Nucleus accumbens (tissue), 56 donors: ENCODE measurements around the gene ARL16.

ENCODE experiments used
- DNase-seq, 56 donors: peaks; one replicate each; lab custom pipeline; 2025; lab: John Stamatoyannopoulos, UW

ARL16 gene

DNA sequence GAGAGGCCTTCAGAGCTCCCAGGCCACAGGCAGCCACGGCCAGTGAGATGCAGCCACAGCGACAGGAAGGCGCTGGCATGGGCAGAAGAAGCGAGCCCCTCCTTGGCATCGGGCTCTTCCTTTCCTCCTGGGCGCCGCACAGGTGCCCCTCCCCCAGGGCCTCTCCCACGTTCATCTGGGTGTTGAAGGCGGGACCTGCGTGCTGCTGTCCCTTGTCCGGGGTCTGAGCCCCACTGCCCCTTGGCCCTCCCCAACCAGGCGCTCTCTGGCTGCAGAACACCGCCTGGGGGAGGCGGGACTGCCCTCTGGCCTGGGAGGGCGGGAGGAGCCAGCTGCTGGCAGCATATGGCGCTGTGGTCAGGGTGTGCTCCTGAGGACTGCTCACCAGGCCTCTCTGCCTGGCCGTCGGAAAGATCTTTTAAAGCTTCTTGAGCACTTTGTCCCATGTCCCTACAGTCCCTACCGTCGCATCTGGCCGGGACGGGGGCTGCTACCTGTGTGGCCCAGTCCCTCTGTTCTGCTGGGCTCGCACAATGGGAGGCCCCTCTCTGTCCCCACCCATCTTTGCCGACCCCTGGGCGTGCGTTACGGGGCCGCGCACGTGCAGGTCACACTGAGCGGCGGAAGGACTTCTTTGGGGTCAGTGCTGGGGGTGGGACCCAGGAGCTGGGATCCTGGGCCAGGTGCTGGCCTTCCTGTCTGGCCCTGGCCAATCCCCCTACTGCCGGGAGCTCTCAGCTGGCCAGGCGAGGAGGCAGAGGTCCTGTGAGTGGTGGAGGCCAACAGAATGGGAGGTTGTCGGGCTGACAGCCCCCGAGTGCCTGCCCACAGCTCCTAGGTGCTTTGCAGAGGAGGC, 30.2 kb upstream of the ARL16 start:
- DNase-seq: no peak

DNA sequence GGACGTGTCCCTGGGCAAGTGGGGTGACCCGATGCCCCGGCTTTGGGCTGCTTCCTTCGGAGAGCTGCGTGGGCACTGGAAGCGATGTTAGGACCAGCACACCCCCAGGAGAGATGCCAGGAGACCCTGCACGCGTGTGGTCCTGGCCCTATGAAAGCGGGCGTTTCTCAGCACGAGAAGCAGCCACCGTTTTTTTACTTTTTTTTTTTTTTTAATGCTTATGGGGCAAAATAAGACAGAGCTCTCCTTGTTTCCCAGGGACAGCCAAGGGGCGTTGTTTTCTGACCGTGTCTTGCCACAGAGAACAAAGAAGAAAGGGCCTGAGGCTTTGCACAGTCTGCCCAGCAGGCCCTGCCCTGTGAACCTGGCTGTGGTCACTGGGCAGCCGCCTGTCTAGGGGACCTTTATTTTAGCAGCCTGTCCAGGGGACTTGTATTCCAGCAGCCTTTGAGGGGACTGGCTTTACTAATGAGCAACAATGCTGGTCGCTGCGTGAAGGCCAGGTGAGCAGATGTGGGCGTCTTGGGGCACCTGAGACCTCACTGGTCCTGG, 29.5 kb upstream of the ARL16 start:
- DNase-seq: peak in 4 of 56 donors; percentile 16 to 23 (median 20)

DNA sequence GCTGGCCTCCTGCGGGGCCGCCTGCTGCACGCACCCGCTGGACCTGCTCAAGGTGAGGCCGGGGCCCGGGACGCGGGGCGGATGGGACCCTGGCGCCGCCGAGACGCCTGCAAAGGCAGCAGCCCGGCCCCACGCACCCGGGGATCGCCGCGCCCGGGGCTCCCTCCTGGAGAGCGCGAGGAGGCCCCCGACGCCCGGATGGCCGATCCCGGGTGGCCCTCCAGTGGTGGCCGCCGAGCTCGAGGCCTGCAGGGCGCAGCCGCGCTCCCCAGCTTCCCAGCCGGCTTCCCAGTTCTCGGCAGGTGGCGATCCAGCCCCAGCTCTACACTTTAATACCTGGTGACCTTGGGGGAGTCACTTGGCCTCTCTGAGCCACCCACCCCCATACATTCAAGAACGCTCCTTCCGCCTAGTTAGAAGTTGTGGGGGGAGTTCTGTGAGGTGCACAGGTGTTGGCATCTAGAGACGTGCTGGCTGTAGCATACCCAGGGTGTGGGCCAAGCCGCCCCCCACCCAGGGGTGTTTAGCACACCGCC, 28.9 kb upstream of the ARL16 start:
- peak in 4 of 56 donors; percentile 20 to 50 (median 42) for DNase-seq

DNA sequence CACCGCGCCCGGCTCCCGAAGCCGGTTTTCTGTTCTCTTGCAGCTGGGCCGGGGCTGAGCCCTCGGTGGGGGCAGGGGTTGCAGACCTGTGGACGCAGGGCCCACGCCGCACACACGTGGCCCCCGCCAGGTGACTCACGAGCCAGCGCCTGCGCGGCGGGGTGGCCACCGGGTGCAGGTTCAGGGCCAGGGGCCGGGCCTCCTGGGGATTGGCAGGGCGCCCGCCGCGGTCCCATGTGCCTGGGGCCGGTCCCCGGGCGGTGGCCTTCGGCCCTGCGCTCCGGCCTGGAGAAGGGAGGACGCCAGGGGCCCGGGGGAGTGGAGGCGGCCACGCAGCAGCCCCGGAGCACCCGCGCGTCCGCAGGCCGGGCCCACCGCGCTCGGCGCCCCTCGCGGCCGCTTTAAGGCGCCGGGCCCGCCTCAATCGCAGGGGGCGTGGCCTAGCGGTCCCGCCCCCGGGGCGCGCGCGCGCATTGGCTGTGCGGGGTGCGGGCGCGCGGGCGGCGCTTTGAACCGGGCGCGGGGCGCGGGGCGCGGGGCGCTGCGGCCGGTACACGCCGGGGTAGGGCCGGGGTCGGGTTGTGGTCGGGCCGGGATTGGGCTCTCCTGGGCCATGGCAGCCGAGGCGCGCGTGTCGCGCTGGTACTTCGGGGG, 28.3 kb upstream of the ARL16 start, which contains the start of gene SLC25A10:
Gene SLC25A10 (plus strand): TSS at position 471 of the 654 bp plus-strand sequence. CDS start 143 bp downstream, at position 614.
- peak in 49 of 56 donors; percentile 19 to 84 (median 65) for DNase-seq

DNA sequence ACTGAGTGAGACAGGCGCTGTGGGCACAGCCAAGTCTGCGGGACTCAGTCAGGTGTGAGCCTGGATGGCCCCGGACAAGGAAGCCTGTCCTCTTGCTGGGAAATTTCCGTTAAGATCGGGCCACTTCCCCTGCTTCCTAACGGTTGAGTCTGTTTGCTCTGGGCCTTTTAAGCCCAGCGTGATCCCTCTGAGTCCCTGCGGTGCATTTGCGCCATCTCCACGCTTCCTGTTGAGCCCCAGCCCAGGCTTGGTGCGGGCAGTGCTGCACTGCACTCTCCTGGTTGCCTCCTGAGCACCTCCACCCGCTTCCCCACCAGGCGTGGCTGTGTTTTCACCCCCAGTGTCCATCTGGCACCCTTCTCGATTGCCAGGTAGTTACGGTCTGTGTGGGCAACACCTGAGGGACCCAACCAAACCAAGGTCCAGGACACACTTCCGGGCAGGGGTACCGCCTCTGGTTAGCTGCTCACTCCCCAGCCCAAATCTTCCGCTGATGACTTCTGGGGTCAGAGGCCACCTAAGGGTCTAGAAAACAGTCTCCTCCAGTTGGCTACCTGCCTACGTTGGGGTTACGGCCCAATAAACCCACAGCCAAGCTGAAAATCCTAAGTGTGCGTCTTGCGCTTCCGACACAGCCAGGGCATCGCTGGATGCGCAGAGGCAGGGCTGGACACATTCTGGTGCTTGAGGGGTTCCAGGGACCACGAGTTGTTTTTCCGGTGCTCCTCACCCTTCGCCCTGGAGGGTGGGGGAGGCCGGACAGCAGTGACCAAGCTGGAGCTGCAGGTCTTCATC, 27.1 kb upstream of the ARL16 start:
- no peak for DNase-seq

DNA sequence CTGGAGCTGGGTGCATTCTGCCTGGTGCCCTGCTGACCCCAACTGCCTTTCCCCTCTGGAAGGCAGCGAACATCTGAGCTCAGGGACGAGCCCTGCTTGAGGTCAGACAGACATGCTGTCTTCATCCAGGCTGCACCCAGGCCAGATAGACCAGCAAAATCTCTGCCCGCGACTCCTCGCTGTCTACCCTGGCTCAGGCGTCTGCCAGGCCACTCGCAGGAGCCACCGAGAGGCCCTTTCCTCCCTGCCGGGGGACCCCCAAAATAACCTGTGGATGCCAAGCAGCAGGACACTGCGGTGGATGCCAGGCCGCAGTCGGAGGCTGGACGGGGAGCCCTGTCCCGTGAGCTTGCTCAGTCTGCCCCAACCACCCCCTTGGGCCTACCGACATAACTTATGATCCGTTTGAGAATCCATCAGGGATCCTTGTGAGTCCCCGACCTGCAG, 25.2 kb upstream of the ARL16 start:
- DNase-seq: no peak

DNA sequence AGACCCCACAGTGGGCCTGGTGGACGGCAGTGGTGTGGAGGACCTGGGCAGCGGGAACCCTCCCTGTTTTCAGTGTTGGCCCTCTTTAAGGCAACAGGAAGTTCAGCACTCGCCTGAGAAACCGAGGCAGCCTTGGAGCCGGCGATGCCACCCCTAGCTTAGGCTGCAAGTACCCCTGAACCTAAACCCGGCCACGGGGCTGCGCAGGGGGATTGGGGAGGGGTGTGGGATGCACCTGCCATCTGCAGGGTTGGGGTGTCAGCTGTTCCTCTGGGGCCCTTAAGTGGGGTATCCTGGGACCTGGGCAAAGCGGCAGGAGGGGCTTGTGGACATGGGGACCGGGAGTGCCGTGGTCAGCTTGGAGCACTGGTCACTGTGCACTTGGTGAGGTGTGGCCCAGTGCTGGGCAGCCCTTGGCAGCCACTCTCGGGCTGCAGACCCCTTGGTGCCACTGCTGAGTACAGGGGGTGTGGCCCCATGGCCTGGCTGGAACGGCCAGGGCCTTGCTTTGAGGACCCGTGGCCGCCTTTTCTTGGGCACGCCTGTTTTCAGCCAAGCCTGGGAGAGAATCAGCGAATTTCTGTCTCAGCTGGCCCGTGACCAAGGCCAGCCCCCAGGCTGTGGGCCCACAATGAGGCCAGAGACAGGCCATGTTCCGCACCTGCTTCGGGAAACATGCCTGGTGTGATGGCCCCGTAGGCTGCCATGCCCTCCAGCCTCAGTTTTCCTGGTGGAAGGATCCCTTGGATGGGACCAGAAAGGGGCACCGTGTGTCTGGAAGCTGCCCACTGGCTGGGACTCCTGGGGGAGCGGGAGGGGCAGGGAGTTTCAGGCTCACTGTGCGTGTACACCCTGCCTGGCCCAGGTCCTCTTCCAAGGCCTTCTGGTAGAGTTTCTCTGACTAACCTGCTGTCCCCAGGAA, 24.4 kb upstream of the ARL16 start:
- DNase-seq: no peak

DNA sequence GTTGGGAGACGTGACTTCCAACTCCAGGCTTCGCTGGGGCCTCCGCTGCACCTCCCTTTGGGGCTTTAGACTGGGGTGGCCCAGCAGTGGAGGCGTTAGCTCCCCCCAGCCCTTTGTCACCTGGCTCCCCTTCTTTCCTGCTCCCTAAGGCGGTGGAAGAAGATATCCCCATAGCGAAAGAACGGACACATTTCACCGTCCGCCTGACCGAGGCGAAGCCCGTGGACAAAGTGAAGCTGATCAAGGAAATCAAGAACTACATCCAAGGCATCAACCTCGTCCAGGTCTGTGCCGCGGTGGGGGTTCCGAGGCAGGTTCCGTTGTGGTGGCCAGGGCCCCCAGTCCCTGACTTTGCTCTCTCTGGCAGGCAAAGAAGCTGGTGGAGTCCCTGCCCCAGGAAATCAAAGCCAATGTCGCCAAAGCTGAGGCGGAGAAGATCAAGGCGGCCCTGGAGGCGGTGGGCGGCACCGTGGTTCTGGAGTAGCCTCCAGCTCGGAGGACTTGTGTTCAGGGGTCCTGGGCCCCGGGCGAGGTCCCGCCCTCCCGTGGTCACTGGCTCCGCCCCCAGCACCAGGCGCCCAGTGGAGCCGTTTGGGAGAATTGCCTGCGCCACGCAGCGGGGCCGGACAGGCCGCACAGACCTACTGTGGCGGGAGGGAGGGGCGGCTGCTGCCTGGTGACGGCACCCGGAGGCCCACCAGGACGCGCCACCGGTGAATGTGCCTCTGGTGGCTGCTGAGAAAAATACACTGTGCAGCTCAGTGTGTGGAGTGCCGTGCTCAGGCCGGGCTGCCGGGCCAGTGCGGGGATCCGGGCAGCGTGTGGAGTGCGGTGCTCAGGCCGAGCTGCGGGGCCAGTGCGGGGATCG, 23.4 kb upstream of the ARL16 start:
- no peak for DNase-seq

DNA sequence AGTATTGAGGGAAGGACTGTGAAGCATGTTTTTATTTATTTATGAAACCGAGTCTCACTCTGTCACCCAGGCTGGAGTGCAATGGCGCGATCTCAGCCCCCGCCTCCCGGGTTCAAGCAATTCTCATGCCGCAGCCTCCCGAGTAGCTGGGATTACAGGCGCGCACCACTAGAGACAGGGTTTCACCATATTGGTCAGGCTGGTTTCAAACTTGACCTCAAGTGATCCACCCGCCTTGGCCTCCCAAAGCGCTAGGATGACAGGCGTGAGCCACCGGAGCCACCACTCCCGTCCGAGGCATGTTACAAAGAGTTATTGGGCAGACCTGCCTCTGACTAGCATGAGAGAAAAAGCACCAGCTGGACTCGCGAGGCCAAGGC, 22.6 kb upstream of the ARL16 start:
- DNase-seq: no peak

DNA sequence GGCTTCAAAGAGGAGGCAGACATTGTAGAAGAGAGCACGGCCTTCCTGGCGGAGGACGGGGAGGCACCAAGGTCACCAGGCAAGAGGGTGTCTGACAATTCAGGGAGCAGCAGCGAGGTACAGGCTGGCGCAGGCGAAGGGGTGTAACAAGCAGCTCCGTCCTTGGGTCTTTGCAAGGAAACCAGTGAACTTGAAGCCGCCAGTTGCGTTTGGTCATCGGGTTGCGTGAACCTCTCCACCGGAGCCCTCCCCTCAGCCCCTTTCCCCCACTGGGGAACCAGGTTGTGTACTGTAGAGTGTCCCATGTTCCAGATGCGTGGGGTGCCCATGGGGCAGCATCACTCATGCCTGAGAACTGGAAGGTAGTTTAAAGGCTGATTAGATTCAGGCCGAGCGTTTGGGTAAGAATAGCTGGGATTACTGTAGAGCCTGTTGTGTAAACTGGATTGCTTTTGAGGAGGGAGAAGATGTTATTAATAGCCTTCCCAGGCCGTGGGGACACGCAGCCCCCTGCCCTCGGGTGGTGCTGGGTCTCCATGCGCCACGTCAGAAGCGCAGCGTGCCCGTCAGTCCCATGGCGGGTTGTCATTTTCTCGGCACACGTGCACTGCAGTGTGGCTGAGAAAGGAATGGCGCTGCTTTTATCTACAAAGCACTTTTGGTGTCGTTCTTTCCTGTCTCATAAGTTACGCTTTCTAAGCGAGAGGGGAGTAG, 22.1 kb upstream of the ARL16 start:
- no peak for DNase-seq

DNA sequence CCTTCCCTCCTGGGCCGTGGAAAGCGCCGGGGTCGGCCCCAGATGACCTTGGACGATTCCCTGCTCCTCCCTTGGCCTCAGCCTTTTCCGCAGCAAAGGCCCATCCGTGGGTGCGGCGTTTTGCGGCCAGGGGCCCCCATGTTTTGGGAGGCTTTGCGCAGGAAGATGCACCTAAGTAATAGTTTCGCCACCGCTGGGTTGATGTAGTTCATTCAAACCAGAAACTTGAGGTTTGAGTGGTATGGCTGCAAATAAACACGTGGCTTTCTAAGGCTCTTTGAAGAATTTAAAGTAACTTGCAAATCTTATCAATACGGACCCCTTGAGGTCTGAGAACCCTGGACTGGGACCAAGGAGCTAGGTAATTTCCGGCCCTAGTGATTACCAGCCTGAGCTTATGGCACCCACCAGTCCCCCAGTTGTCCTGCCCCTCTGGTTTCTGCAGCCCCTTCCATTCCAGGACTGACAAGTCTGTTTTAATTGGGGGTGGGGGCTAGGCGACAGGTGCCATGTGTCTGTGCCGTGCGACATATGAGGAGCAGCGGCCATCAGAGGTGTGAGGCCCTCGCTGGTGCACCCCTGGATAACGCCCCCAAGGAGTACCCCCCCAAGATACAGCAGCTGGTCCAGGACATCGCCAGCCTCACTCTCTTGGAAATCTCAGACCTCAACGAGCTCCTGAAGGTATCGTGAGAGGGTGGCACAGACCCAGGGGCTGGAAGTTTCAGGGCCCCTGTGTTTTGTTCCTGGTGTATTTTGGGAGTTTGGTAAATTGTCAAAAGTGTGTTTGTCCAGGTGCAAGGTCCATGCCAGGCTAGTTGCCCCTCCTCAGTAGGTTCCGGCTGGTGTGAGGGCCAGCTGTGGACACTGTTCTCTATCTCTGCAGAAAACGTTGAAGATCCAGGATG, 20.4 kb upstream of the ARL16 start:
- DNase-seq: no peak

DNA sequence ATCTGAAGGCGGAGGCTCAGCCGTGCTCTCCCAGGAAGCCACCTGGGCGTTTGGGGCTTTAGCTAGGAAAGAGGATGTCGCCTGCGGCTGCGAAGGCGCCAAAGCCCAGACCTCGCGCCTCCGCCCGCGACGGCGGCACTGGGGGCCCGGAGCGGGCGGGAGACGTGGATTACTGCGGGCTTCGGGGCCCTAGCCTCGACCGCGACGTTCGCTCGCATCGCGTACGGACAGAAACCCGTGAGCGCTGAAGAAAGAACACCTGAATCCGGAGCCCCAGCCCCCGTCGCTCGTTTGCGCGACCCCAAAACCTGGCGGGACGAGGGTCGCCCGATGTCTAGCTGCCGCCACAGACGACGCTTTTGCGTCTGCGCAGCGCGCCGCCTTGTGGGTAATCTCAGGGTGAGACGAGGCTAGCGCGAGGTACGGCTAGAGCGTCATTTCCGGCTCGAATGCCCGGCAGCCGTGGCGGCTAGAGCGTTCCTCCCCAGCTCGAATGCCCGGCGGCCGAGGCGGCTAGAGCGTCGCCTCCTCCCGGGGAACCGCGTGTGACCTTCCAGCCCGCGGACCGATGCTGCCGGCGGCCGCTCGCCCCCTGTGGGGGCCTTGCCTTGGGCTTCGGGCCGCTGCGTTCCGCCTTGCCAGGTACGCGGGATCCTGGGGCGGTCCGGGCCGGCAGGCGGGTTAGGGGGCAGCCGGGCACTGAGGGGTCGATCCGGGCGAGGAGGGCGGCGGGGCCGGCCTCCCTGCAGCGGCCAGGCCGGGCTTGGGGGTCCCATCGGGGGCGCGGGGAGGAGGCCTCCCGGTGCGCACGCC, 19.5 kb upstream of the ARL16 start, which contains the start of gene MRPL12:
Gene MRPL12 (plus strand): TSS at position 434 of the 813 bp plus-strand sequence. CDS start 135 bp downstream, at position 569.
- peak; percentile 39 to 97 (median 89) for DNase-seq

DNA sequence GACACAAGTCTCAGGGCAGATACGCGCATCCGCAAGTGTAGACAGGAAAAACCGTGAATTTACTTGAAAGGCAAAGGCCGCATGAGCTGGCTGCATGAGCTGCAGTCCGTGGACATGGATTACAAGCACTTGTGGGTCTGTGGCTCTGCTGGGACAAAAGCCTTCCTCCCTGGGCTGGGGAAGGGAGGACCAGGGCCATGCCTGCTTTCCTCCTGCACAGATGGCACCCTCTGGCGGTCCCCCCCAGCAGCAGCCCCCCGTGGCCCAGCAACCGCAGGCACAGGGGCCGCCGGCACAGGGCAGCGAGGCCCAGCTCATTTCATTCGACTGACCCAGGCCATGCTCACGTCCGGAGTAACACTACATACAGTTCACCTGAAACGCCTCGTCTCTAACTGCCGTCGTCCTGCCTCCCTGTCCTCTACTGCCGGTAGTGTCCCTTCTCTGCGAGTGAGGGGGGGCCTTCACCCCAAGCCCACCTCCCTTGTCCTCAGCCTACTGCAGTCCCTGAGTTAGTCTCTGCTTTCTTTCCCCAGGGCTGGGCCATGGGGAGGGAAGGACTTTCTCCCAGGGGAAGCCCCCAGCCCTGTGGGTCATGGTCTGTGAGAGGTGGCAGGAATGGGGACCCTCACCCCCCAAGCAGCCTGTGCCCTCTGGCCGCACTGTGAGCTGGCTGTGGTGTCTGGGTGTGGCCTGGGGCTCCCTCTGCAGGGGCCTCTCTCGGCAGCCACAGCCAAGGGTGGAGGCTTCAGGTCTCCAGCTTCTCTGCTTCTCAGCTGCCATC, 17.9 kb upstream of the ARL16 start:
- no peak for DNase-seq
